HepG2 (cell line): ENCODE measurements around the gene NOS1. TPM values are rescaled to one million over a fixed set of nuclear protein-coding genes. Genes with fewer than 3 reads are reported as not detected.

ENCODE experiments used
- AKAP8 ChIP-seq: sonication (generic); formaldehyde crosslinking; IDR thresholded peaks from 2 replicates; pipeline ENCODE4 v1.5.1; 2020; ENCODE audit warnings: mild to moderate bottlenecking, missing genetic modification reagents
- FOXA3 ChIP-seq: IDR thresholded peaks from 2 replicates; pipeline ENCODE4 v1.6.1; 2016; ENCODE audit warnings: missing genetic modification reagents, missing compliant biosample characterization
- FOXC1 ChIP-seq: sonication (generic); formaldehyde crosslinking; IDR thresholded peaks from 2 replicates; pipeline ENCODE4 v1.8.0; 2022; ENCODE audit warnings: mild to moderate bottlenecking, missing genetic modification reagents, borderline replicate concordance
- GLI4 ChIP-seq: sonication (generic); formaldehyde crosslinking; IDR thresholded peaks from 2 replicates; pipeline ENCODE4 v1.5.1; 2020; ENCODE audit warnings: missing genetic modification reagents, mild to moderate bottlenecking, moderate library complexity, borderline replicate concordance
- PATZ1 ChIP-seq: sonication (generic); formaldehyde crosslinking; IDR thresholded peaks from 2 replicates; pipeline ENCODE4 v1.4.0; 2020; ENCODE audit warnings: missing genetic modification reagents
- PRDM10 ChIP-seq: sonication (generic); formaldehyde crosslinking; IDR thresholded peaks from 2 replicates; pipeline ENCODE4 v1.4.0; 2020; ENCODE audit warnings: low read depth, missing genetic modification reagents
- PRDM4 ChIP-seq: sonication (generic); formaldehyde crosslinking; IDR thresholded peaks from 2 replicates; pipeline ENCODE4 v1.9.0; 2021; ENCODE audit warnings: missing genetic modification reagents, borderline replicate concordance
- SMC3 ChIP-seq: IDR thresholded peaks from 2 replicates; pipeline ENCODE4 v1.6.1; 2011; ENCODE audit warnings: low read length, improper control_type of control experiment
- SP4 ChIP-seq: sonication (generic); formaldehyde crosslinking; IDR thresholded peaks from 2 replicates; pipeline ENCODE4 v1.8.1; 2023; ENCODE audit warnings: mild to moderate bottlenecking, missing genetic modification reagents
- ZFP37 ChIP-seq: sonication (generic); formaldehyde crosslinking; IDR thresholded peaks from 2 replicates; pipeline ENCODE4 v1.4.0; 2020; ENCODE audit warnings: missing genetic modification reagents, borderline replicate concordance
- polyA plus RNA-seq, 8 experiments: library from polyadenylated mRNA; depleted of rRNA in 3 of 8; stranded (reverse) in 7 of 8; unstranded in 1 of 8; fragments of >200 nt; fragmentation: Illumina TruSeq in 4 of 8; extraction: Trizol in 4 of 8; gene quantifications; 2 replicates each; pipeline versions ENCODE4 v1.2.1 to v1.2.3, GENCODE V29; 2011 to 2016; ENCODE audit warnings: low read depth in 4 of 8, missing spikeins in 1 of 8, mixed read lengths in 1 of 8; ENCODE audit not compliant: insufficient read depth in 1 of 8
- total RNA-seq, 5 experiments: library from RNA; depleted of rRNA; stranded (reverse); fragments of >200 nt; fragmentation: Illumina TruSeq; extraction: Trizol; gene quantifications; 2 replicates each; pipeline ENCODE4 v1.2.3, GENCODE V29; 2016; ENCODE audit warnings: low read depth in 1 of 5

NOS1 gene
- total and polyA plus RNA-seq, 2 of the 13 experiments (the other 11 are each of a cell fraction or from before 2014, with no cell fraction given), result not detected

- TF ChIP-seq PRDM10 (CRISPR knock-in tag) (no peak), GLI4 (CRISPR knock-in tag) (no peak), FOXA3 (CRISPR knock-in tag) (no peak), ZFP37 (CRISPR knock-in tag) (no peak), FOXC1 (CRISPR knock-in tag) (no peak), SP4 (CRISPR knock-in tag) (no peak), AKAP8 (CRISPR knock-in tag) (no peak), PRDM4 (no peak), PATZ1 (CRISPR knock-in tag) (no peak), SMC3 (peak; percentile 41; the same call in 1 of the 2 replicates)
Measured at GRCh38 chr12:117236456-117237001, 124.9 kb downstream of the NOS1 start (continued).
